Endodermal cell (in vitro differentiated cells): Measurements from ENCODE around the gene PANK1. TPM values are rescaled to one million over a fixed set of nuclear protein-coding genes. Genes with fewer than 3 reads are reported as not detected.

ENCODE experiments used
- DNase-seq: peaks from one replicate; pipeline ENCODE4 v3.0.0-alpha.2; 2017
- H3K27ac ChIP-seq: 2 replicates; pipeline ENCODE4 v1.5.1; 2013; ENCODE audit warnings: mild to moderate bottlenecking, low read depth, low read length, moderate library complexity
- H3K27me3 ChIP-seq: 2 replicates; pipeline ENCODE4 v1.6.1; 2013; ENCODE audit warnings: mild to moderate bottlenecking, low read length, moderate library complexity; ENCODE audit not compliant: insufficient read depth, control insufficient read depth, poor library complexity, severe bottlenecking
- H3K36me3 ChIP-seq: 2 replicates; pipeline ENCODE4 v1.7.0; 2013; ENCODE audit warnings: mild to moderate bottlenecking, low read length, moderate library complexity; ENCODE audit not compliant: control insufficient read depth, insufficient read depth
- H3K4me1 ChIP-seq: one replicate; pipeline ENCODE4 v1.7.0; 2013; ENCODE audit warnings: low read length; ENCODE audit not compliant: control insufficient read depth, insufficient read depth
- H3K4me3 ChIP-seq: 2 replicates; pipeline ENCODE4 v1.5.1; 2013; ENCODE audit warnings: mild to moderate bottlenecking, low read length, moderate library complexity
- H3K9ac ChIP-seq: 2 replicates; pipeline ENCODE4 v1.6.1; 2013; ENCODE audit warnings: mild to moderate bottlenecking, low read length, moderate library complexity; ENCODE audit not compliant: poor library complexity, severe bottlenecking; ENCODE audit errors: extremely low read depth
- H3K9me3 ChIP-seq: 2 replicates; pipeline ENCODE4 v1.6.1; 2013; ENCODE audit warnings: mild to moderate bottlenecking, low read length, moderate library complexity; ENCODE audit not compliant: control insufficient read depth
- H3K27ac Mint-ChIP-seq: 2 replicates; pipeline ENCODE4 v1.8.0; 2020; ENCODE audit warnings: mixed read lengths
- H3K27me3 Mint-ChIP-seq: 2 replicates; pipeline ENCODE4 v1.8.0; 2021; ENCODE audit warnings: mild to moderate bottlenecking, mixed read lengths; ENCODE audit not compliant: insufficient read depth
- H3K36me3 Mint-ChIP-seq: 2 replicates; pipeline ENCODE4 v1.8.0; 2020; ENCODE audit warnings: low read depth, mixed read lengths
- H3K4me1 Mint-ChIP-seq: 2 replicates; pipeline ENCODE4 v1.8.0; 2020; ENCODE audit warnings: mixed read lengths
- H3K4me3 Mint-ChIP-seq: 2 replicates; pipeline ENCODE4 v1.8.0; 2020; ENCODE audit warnings: mild to moderate bottlenecking, moderate library complexity, mixed read lengths
- H3K9me3 Mint-ChIP-seq: 2 replicates; pipeline ENCODE4 v1.8.0; 2020; ENCODE audit warnings: mild to moderate bottlenecking, mixed read lengths
- WGBS, 2 experiments: methylation state at CpG; one replicate each; pipeline versions ENCODE4 v1.1.5 to v1.1.7; 2013; ENCODE audit warnings: missing lambda C conversion rate in 2 of 2, mixed read lengths in 1 of 2; ENCODE audit not compliant: insufficient coverage in 1 of 2, insufficient read length in 1 of 2; 5-methylcytosine and 5-hydroxymethylcytosine counted together
- total RNA-seq, 2 donors: library from RNA; stranded (reverse); fragmentation: NEBNext Ultra II Directional in 1 of 2; extraction: Animal tissue kit (Norgen Biotek cat#: 25700) in 1 of 2; gene quantifications; 2 replicates in 1 of 2; 3 replicates in 1 of 2; pipeline ENCODE4 v1.2.1, GENCODE V29; 2021
- TF ChIP-seq, protein P1 (sequence below): fragments of 200-600 bp; sonication (generic); conservative IDR thresholded peaks from 2 replicates; pipeline ENCODE4 v1.5.0; 2021; ENCODE audit warnings: antibody characterized with exemption, mild to moderate bottlenecking

PANK1 gene
- total RNA-seq, 2 donors from 2014 or later: 23.4 to 28.8 TPM

DNA sequence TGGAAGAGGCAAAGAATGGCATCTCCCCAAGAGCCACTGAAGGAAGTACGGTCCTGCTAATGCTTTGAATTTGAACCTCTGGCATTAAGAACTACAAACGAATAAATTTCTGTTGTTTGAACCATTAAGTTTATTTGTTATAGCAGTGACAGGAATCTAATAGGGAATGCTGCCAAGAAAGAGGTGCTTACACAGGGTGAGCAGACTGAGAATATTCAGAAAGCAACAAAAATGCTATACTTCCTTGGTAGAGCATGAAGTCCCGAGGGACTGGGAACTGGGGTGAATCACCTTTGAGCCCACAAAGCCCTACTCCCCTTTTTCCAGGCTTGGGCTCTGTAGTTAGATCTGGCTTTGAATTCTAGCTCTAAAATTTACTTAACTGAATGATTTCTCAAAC lies 45.0 kb downstream of the PANK1 start:
- Histone ChIP-seq H3K27ac (no peak overlapping the region), H3K36me3 (peaks cover 35% of the 10 kb centered on the region), H3K4me3 (no peak overlapping the region), H3K4me1 (no peaks in the 10 kb centered on the region), H3K9ac (no peak overlapping the region), H3K27me3 (no peaks in the 10 kb centered on the region), H3K9me3 (no peaks in the 10 kb centered on the region)
- Mint-ChIP-seq H3K27ac (no peak overlapping the region), H3K4me3 (no peak overlapping the region), H3K36me3 (peaks cover 32% of the 10 kb centered on the region), H3K27me3 (no peaks in the 10 kb centered on the region), H3K9me3 (no peaks in the 10 kb centered on the region), H3K4me1 (peaks cover 12% of the 10 kb centered on the region)
- 98% methylated on average over 3 of the region's 3 CpGs for WGBS, 2 experiments
- no peak for DNase-seq
- TF ChIP-seq, protein P1, sequence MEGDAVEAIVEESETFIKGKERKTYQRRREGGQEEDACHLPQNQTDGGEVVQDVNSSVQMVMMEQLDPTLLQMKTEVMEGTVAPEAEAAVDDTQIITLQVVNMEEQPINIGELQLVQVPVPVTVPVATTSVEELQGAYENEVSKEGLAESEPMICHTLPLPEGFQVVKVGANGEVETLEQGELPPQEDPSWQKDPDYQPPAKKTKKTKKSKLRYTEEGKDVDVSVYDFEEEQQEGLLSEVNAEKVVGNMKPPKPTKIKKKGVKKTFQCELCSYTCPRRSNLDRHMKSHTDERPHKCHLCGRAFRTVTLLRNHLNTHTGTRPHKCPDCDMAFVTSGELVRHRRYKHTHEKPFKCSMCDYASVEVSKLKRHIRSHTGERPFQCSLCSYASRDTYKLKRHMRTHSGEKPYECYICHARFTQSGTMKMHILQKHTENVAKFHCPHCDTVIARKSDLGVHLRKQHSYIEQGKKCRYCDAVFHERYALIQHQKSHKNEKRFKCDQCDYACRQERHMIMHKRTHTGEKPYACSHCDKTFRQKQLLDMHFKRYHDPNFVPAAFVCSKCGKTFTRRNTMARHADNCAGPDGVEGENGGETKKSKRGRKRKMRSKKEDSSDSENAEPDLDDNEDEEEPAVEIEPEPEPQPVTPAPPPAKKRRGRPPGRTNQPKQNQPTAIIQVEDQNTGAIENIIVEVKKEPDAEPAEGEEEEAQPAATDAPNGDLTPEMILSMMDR: no peak

DNA sequence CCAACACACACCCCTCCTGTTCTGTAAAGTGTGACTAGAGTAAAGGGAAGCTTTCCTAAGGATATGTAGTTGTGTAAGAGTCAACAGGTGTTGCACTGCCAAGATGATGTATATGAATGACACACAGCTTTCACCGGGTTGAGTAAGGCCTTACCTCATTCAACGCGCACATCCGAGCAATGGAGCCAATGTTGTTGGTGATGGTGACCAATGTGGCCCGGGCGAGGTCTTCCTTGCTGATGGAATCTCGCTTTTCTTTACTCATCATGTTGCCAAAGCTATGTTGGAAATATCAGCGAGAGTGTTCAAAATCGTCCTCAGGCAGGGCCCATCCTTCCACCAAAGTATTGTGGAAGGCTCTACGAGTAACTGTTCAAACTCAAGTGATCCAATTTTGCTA lies 52.0 kb downstream of the PANK1 start:
- TF ChIP-seq, protein P1: no peak
- Histone ChIP-seq H3K9ac (no peak overlapping the region), H3K27ac (no peak overlapping the region), H3K27me3 (no peaks in the 10 kb centered on the region), H3K9me3 (no peaks in the 10 kb centered on the region), H3K4me1 (no peaks in the 10 kb centered on the region), H3K4me3 (no peak overlapping the region), H3K36me3 (peaks cover 32% of the 10 kb centered on the region)
- Mint-ChIP-seq H3K36me3 (peaks cover 48% of the 10 kb centered on the region), H3K4me3 (no peak overlapping the region), H3K4me1 (no peaks in the 10 kb centered on the region), H3K27me3 (no peaks in the 10 kb centered on the region), H3K27ac (no peak overlapping the region), H3K9me3 (no peaks in the 10 kb centered on the region)
- DNase-seq: no peak
- WGBS, 2 experiments: 86 to 90% methylated on average over 5 to 10 of the region's 10 CpGs

- Histone ChIP-seq H3K4me1 (no peaks in the 10 kb centered on the region), H3K27me3 (no peaks in the 10 kb centered on the region), H3K9me3 (no peaks in the 10 kb centered on the region), H3K36me3 (peaks cover 31% of the 10 kb centered on the region), H3K9ac (no peak overlapping the region), H3K27ac (no peak overlapping the region), H3K4me3 (no peak overlapping the region)
- TF ChIP-seq, protein P1: no peak
- Mint-ChIP-seq H3K4me1 (no peaks in the 10 kb centered on the region), H3K27ac (no peak overlapping the region), H3K9me3 (no peaks in the 10 kb centered on the region), H3K27me3 (no peaks in the 10 kb centered on the region), H3K4me3 (no peak overlapping the region), H3K36me3 (peaks cover 47% of the 10 kb centered on the region)
- 91 to 100% methylated on average over 3 of the region's 3 CpGs for WGBS, 2 experiments
- DNase-seq: no peak
Measured at GRCh38 chr10:89592539-89592938, 52.5 kb downstream of the PANK1 start.
